Hindlimb muscle (tissue), 1 donor: ENCODE results near the gene MTA1. TPM values are rescaled to one million over a fixed set of nuclear protein-coding genes. Genes with fewer than 3 reads are reported as not detected.

Source experiments
- DNase-seq: peaks from one replicate; pipeline ENCODE4 v3.0.0-alpha.2; 2013
- polyA plus RNA-seq: library from polyadenylated mRNA; unstranded; fragments of 120-200 nt; gene quantifications from one replicate; pipeline ENCODE4 v1.2.1, GENCODE V29; 2013; ENCODE audit not compliant: insufficient read length

The MTA1 gene
- polyA plus RNA-seq, 1 donor = 90.4 TPM

- DNase-seq = no peak
These were observed 81.1 kb downstream of the MTA1 start for GRCh38 chr14:105500726-105501101.

GRCh38 chr14:105501504-105502291, 82.1 kb downstream of the MTA1 start:
- DNase-seq = no peak

- no peak for DNase-seq
These were observed 83.0 kb downstream of the MTA1 start for GRCh38 chr14:105502446-105503295.

GRCh38 chr14:105503296-105503640, 83.6 kb downstream of the MTA1 start:
- DNase-seq = no peak

GRCh38 chr14:105503935-105504692, 84.5 kb downstream of the MTA1 start:
- DNase-seq = no peak

GRCh38 chr14:105505101-105505500, 85.5 kb downstream of the MTA1 start:
- DNase-seq = no peak

GRCh38 chr14:105507247-105507646, 87.6 kb downstream of the MTA1 start:
- no peak for DNase-seq

- no peak for DNase-seq
These were observed 88.4 kb downstream of the MTA1 start for GRCh38 chr14:105508069-105508468.

GRCh38 chr14:105508601-105509000, 89.0 kb downstream of the MTA1 start:
- no peak for DNase-seq

GRCh38 chr14:105517096-105517495, 97.5 kb downstream of the MTA1 start:
- DNase-seq = no peak

- no peak for DNase-seq
These were observed 100.5 kb downstream of the MTA1 start for GRCh38 chr14:105519946-105520698.

Other genes starting within 250 kb of the MTA1 start
- gene NUDT14, start 238.5 kb upstream of the MTA1 start, polyA plus RNA-seq = 17.6 TPM
- gene BTBD6, start 171.3 kb upstream of the MTA1 start, polyA plus RNA-seq = 45.3 TPM
- gene BRF1, start 118.8 kb upstream of the MTA1 start, polyA plus RNA-seq = 29.7 TPM
- gene PACS2, start 105.1 kb upstream of the MTA1 start, polyA plus RNA-seq = 116 TPM
- gene TEX22, start 21.3 kb upstream of the MTA1 start, polyA plus RNA-seq = 0.56 TPM
- 256 TPM for gene CRIP2, start 55.0 kb downstream of the MTA1 start, polyA plus RNA-seq
- 36.2 TPM for gene CRIP1, start 67.1 kb downstream of the MTA1 start, polyA plus RNA-seq
- gene TEDC1, start 71.4 kb downstream of the MTA1 start, polyA plus RNA-seq = 5.1 TPM
- gene TMEM121, start 106.8 kb downstream of the MTA1 start, polyA plus RNA-seq = 2.9 TPM